HG03066 (cell line): ENCODE results near the gene GJB1.
"Not testable (repeated sequence)": the region's sequence is repeated elsewhere in the genome, so short reads cannot be mapped to it uniquely, and the experiment has no call there.

Experiments
- ATAC-seq: cut with Tn5 transposase; IDR thresholded peaks from one replicate; pipeline ENCODE4 v1.9.1; 2021; ENCODE audit warnings: low read depth; ENCODE audit not compliant: unreplicated experiment

Gene GJB1

DNA sequence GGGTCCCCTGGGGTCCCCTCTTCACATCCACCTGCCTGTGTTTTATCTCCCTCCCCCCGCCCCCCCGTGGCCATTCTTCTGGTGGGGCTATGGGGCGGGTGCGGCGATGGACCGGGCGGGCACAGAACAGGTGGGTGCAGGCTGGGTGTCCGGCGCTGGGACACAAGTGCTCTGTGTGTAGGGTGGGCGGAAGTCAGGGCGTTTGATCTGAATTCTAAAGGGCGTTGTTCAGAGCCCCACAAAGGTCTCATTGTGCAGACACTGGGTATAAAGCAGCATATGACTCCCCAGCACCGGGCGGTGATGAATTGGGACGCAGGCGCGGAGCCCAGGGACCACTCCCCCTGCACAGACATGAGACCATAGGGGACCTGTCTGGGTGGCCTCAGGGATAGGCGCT is at the start of gene GJB1:
Gene GJB1, plus strand, starts transcription at position 296 of the 400 bp plus-strand sequence. CDS start 484 bp downstream, outside the sequence.
- ATAC-seq, result no peak

DNA sequence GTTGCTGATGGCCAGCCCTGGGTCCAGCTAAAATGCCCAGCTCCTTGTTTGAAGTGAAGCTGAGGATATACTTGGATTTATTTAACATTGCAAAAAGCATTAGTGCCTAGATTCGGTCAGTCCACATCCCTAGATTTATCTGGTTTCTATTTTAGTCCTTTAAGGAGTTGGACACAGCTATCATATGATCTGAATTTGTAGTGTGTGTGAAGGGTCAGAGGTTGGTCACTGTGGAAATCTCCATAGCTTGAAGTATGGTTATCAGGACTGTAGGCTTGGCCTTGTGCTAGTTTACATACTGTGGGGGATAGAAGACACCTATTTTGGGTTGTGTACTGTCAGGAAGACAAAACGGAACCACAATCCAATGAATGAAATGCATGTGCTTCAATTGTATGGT is 49.6 kb upstream of the GJB1 start:
- ATAC-seq, result no peak

- ATAC-seq, result no peak
Observed at GRCh38 chrX:71174795-71175194, 48.2 kb upstream of the GJB1 start.

DNA sequence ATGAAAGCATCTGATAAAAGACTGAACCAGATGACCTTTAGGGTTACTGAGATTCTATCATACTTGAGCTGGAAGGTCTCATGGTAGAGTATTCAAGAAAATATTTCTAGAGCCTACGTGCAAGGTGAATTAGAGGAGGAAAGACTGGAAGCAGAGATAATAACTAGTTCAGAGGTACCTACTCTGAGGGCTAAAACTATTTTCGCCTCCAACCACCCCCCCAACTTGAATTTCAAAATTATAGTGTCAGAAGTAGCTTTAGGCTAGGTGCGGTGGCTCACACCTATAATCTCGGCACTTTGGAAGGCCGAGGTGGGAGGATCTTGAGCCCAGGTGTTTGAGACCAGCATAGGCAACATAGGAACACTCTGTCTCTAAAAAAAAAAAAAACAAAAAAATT is 47.5 kb upstream of the GJB1 start:
- no peak for ATAC-seq

- no peak for ATAC-seq
Observed at GRCh38 chrX:71177327-71177726, 45.7 kb upstream of the GJB1 start.

DNA sequence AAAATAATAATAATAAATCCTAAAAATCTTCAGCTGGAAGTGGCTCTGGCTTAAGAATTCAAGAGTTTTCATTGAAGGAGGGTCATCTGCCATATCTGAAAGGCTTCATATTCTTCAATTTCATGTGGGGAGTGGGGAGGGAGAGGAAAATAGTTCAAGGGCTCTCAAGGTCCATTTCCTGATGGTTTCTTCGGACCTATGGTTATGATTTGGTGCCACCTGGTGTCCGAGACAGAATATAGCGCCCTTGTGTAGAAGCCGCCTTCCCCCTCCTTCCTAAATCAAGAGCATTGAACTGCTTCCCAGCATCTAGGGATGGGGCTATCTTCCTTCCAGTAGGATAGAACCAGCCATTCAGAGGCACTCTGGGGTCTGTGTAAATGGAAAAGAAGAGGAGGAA is 44.1 kb upstream of the GJB1 start:
- no peak for ATAC-seq

- not testable (repeated sequence) for ATAC-seq
Observed at GRCh38 chrX:71180579-71181265, 42.3 kb upstream of the GJB1 start.

DNA sequence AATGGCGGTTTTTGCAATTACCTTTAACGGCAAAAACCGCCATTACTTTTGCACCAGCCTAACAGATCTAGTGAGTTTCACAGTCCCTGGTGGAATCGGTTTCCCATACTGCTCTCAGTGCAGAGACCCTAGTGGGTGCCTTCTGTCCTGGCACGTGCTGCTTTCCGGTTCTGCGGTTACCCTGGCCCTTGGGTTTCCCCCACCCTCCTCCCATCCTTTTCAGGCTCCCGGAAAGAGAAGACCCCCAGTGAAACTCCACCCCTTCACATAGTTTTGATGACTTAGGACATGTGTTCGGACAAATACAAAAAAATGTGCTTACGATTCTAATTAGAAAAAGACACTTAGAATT is 41.5 kb upstream of the GJB1 start:
- ATAC-seq, result peak; percentile 33

- peak; percentile 80 for ATAC-seq
Observed at GRCh38 chrX:71181910-71182799, 40.9 kb upstream of the GJB1 start.

GRCh38 chrX:71182871-71183270 is 40.2 kb upstream of the GJB1 start:
- ATAC-seq, result no peak

GRCh38 chrX:71183341-71183740 is 39.7 kb upstream of the GJB1 start:
- no peak for ATAC-seq

DNA sequence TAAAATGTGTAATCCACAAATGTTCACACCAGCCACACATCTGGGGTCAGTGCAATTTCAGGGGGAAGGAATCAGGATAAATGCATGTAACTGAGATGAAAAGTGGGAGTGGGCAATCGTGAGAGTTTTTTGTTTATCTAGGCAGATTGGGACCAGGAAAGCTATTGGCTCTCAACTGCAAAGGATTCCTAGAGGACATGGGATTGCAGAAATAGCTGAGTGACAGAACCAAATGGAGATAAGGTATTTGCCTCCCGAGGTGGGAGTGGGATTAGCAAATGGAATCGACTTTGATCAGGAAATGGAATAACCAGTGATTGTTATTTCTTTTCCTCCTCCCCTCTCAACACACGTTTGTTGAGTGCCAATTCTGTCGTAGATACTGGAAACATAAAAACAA is 38.9 kb upstream of the GJB1 start:
- no peak for ATAC-seq

DNA sequence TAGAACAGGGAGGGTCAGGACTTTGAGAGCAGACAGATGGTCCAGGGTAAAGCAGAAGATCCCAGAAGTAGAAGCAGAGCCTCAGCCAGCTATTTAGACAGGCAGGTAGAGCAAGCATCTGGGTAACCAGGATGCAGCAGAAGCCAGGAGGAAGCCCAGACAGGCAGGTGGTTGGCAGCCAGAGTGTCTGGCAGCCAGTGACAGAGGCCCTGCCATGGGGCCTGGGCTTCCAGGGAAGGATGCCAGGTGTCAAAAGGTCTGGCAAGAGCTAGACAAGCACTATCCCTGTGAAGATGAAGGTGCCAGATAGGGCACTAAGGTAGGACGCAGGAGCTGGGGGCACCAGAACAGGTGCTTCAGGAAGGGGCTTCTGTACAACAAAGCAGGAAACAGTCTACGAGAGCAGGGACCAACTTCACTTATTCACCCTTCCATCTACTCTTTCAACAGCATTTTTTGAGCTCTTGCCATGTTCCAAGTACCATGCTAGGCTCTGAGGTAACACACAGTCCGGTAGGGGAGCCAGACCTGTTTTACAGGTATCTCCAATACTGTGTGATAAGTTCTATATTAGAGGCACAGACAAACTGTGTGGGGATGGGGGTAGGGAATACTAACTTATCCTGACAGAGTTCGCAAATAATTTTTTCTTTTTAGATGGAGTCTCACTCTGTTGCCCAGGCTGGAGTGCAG is 38.1 kb upstream of the GJB1 start:
- no peak for ATAC-seq

GRCh38 chrX:71191248-71191647 is 31.8 kb upstream of the GJB1 start:
- ATAC-seq, result no peak

- ATAC-seq, result no peak
Observed at GRCh38 chrX:71195964-71196649, 26.9 kb upstream of the GJB1 start.

DNA sequence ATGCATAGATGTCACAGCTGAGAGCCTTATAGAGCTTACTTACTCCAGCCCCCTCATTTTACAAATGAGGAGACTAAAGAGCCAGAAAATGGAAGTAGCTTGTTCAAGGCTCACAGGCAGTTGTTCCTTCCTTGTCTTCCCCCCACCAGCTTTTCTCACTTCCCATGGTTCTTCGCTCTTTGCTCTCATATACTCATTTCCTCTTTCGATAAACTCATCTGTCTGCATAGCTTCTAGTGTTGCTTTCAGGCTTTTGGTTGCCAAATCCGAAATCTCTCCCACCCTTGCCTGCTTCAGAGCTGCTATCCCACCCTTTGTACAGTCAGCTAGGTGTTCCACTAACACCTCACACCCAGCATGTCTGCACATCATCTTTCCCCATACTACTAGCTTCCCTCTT is 25.0 kb upstream of the GJB1 start:
- ATAC-seq, result peak; percentile 78

- no peak for ATAC-seq
Observed at GRCh38 chrX:71199252-71200008, 23.6 kb upstream of the GJB1 start.

- no peak for ATAC-seq
Observed at GRCh38 chrX:71210816-71211215, 12.2 kb upstream of the GJB1 start.

DNA sequence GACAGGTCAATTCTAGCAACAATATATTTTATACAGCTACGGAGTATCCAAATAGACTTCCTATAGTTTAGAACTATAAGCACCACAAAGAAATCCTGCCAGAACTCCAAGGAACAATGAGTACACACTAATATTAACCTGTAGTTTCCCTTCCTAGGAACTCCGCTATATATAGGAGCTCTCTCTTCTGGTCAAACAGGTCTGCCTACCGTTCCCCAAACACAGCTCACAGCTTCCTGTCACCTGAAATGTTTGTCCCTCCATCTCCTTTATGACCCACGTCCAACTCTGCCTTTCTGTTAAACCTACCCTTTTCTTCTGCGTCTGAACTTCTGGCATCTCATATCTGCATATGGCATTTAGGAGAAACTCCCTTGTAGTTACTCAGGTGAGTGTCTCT is 10.5 kb upstream of the GJB1 start:
- no peak for ATAC-seq

DNA sequence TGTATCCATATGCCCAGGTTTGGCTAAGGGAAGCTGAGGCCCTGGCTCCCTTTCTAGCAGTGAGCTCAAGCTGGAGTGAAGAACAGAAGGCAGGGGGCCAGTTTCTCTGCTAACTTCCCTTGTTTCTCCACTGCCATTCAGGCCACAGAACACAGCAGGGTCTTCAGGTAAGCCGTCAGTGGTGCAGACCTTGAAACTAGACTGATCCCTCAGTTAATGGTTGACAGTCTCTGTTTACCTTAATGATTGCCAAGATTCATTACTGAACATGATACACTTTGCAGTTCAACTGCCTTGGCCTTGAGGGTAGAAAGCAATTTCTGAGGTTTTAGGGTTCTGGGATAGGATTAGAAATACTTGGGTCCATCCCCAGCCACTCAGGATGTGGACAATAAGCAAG is 8.9 kb upstream of the GJB1 start:
- ATAC-seq, result no peak
